ENCODE data around the gene CCN5.
A peak's percentile ranks its signal among the peaks of the same experiment; 100 is the strongest.

Gene CCN5

GRCh38 chr20:44717986-44718385 lies 2.8 kb downstream of the CCN5 start:
- no peak for DNase-seq

DNA sequence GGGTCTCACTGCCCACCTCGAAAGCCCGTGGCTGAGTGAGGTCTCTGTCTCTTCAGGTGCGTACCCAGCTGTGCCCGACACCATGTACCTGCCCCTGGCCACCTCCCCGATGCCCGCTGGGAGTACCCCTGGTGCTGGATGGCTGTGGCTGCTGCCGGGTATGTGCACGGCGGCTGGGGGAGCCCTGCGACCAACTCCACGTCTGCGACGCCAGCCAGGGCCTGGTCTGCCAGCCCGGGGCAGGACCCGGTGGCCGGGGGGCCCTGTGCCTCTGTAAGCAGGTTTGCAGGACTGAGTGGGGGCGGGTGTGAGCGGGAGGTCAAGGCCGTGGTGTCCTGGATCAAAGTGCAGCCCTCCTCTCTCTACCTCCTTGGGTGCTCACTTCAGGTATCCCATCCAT lies 4.7 kb downstream of the CCN5 start:
- DNase-seq, result no peak

DNA sequence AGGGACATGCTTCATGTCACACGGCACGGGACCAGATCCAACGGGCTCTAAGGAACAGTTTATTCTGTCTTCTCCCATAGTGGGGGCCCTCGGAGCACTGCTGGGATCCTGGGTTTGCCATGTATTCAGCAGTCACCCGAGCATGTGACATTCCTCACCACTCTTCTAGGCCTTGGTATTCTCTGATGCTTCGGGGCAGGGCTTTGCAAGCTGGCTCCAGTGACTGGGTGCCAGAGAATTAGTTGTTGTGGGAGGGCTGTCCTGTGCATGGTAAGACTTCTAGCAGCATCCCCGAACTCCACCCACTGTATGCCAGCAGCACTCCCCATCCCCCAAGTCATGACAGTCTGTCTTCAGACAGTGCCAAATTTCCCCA lies 5.4 kb downstream of the CCN5 start:
- DNase-seq, result no peak

GRCh38 chr20:44720997-44721784 lies 6.0 kb downstream of the CCN5 start:
- DNase-seq, result no peak

GRCh38 chr20:44721785-44722054 lies 6.6 kb downstream of the CCN5 start:
- DNase-seq, result no peak

- no peak for DNase-seq
These were observed 7.8 kb downstream of the CCN5 start for GRCh38 chr20:44722990-44723389.

DNA sequence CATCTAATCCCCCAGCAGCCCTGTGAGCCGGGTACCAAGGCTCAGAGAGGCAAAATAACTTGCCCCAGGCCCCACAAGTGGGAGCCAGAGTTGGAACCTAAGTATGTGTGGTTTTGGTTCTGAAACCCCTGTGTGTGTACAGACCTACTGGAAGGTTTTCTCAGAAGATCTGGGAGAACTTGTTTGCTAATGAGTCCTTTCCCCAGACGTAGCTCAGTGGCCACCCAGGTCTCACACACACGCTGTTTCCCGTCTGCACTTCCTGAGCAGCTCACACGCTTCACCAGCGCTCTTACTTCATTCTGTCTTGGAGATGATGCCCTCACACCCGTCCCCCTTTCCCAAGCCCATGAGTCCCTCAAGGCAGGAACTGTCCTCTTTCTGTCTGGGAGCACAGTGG lies 8.2 kb downstream of the CCN5 start:
- no peak for DNase-seq

GRCh38 chr20:44723798-44724362 lies 8.7 kb downstream of the CCN5 start:
- no peak for DNase-seq

- DNase-seq, result no peak
These were observed 9.4 kb downstream of the CCN5 start for GRCh38 chr20:44724423-44725091.

DNA sequence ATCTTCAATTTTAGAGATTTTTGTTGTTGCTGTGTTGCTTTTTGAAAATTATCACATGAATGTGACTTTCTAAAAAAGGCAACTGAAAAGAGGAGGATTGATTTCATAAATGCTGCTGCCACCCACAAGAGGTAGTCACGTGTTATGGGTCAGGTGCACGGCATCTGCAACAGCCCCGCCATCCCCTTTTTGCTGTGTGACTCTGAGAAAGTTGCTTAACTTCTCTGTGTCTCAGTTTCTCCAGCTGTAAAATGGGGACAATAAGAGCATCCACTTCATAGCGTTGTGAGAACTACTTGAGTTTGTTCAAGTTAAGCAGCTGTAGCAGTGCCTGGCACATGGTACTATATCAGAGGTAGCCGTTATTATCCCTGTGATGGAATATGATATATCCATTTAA lies 10.7 kb downstream of the CCN5 start:
- no peak for DNase-seq

- no peak for DNase-seq
These were observed 11.9 kb downstream of the CCN5 start for GRCh38 chr20:44727039-44727438.

DNA sequence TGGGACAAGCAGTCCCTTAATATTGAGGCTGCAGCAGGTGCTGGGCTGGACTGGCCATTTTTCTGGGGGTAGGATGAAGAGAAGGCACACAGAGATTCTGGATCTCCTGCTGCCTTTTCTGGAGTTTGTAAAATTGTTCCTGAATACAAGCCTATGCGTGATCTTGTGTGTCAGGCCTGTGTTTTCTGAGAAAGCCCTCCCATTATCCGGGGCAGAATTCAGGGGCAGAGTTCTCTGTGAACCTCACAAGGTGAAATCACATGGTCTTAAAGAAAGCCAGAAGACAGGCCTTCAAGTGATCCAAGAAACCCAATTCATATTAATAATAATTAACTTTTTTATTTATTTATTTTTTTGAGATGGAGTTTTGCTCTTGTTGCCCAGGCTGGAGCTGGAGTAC lies 12.5 kb downstream of the CCN5 start:
- DNase-seq, result no peak

DNA sequence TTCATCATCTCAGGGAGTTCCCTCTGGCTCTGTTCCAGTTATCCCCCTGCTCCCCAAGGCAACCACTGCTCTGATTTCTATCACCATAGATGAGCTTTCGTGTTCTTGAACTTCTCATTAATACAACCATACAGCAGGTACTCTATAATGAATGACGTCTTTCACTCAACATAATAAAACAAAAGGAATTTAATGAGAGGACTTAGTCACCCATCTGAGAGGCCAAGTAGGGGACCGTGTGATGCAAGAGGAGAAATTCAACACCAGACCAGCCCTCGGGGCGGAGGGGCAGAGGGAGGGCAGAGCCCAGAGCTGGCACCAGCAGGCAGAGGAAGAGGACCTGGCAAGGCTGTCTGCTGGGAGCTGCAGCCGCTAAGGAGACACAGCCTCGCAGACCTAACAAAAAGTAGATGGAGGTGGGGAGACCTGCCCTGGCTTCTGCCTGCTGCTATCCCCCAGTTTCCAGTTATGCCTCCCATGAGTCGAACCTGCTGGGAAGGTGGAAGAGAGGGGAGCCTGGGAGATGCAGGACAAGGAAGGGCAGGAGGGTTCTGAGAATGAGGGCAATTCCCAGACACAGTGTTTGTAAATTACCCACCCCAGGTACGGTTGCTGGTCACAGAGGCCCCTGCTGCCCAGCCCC lies 13.8 kb downstream of the CCN5 start:
- no peak for DNase-seq

- DNase-seq, result no peak
These were observed 15.3 kb downstream of the CCN5 start for GRCh38 chr20:44730441-44730840.

DNA sequence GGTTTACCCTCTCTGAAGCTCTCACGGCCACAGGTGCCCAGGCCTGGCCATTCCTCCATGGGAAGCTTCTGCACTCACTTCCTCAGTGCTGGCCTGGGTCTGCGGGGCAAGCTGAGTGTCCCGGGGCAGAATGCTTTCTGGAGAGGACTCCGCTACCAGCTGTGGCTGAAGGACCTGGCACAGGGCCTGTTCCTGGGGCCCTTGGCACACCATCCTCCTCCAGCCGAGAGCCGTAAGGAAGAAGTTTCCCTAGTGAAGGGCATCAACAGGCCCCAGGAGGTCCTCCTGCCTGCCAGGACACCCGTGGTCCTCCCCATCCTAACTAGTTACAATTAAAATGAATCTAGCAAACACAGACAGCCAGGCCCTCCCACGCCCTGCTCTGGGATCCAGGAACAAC lies 16.5 kb downstream of the CCN5 start:
- DNase-seq, result no peak

- DNase-seq, result no peak
These were observed 17.2 kb downstream of the CCN5 start for GRCh38 chr20:44732327-44732726.

DNA sequence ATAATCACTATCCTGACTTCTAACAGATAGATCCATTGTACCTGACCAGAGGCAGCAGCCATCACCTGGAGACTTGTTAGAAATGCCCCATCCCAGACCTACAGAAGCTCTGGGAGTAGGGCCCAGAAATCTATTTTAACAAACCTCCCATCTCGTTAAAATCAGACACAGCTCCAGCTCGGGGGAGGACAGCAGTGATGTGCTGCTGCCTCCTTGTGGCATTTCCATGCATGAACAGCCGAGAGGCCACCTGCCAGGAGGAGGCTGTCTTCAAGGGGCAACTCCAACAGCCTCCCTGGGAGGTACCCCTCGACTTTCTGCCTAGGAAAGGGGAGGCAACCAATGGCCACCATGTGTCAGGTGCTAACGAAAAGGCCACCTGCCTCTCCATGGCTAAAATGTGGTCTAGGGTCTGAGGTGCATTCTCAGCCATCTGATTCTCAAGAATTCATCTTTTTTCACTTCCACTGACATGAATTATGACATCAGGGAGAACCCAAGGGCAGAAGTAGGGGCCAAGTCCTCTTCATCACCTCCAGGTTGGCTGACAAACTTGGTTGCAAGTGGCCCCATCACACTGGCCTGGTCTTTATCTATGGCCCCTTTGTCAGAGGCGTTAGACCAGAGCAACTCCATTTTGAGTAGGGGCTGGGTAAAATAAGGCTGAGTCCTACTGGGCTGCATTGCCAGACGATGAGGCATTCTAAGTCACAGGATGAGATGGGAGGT lies 18.3 kb downstream of the CCN5 start:
- no peak for DNase-seq

- no peak for DNase-seq
These were observed 19.8 kb downstream of the CCN5 start for GRCh38 chr20:44734938-44735337.

- no peak for DNase-seq
These were observed 20.6 kb downstream of the CCN5 start for GRCh38 chr20:44735816-44736169.

- DNase-seq, result no peak
These were observed 21.2 kb downstream of the CCN5 start for GRCh38 chr20:44736170-44737021.

DNA sequence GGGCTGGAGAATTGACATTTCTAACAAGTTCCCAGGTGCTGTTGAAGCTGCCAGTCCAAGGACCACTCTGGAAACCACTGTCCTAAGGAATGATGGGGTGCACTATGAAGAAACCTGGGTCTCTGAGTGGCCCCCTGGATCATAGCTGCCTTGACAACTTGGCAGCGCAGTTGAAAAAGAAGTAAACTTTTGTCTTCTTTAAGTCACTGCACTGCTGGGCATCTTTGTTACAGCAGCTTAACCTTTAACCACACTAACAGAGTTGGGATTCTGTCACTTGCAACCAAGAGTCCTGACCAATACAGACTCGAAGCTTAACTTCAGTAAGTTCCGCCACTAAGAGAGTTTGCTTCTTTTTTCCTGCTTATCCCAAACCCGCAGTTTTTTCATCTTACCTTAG lies 21.9 kb downstream of the CCN5 start:
- DNase-seq, result no peak

GRCh38 chr20:44738813-44739477 lies 23.8 kb downstream of the CCN5 start:
- peak; percentile 5 for DNase-seq

Measured in NCI-H187 treated with DMSO at 0.1 percent for 48 hours (cell line).